Stimulated activated CD8-positive, alpha-beta memory T cell treated with anti-CD3 and anti-CD28 coated beads, Interleukin-12 subunit alpha, Interleukin-12 subunit beta, amount 100 ng/mL, for 4 hours (primary cell): ENCODE measurements around the gene SLC20A1.
"Not testable (repeated sequence)": the region's sequence is repeated elsewhere in the genome, so short reads cannot be mapped to it uniquely, and the experiment has no call there.

ENCODE experiments used
- DNase-seq: peaks from one replicate; pipeline ENCODE4 v3.0.0-alpha.2; 2020; ENCODE audit warnings: low read depth

Gene SLC20A1

GRCh38 chr2:112646791-112647689 lies 1.3 kb downstream of the SLC20A1 start:
- DNase-seq, result no peak

GRCh38 chr2:112648081-112648480 lies 2.3 kb downstream of the SLC20A1 start:
- DNase-seq, result no peak

- DNase-seq, result no peak
These were observed 10.9 kb downstream of the SLC20A1 start for GRCh38 chr2:112656679-112657078.

- no peak for DNase-seq
These were observed 12.6 kb downstream of the SLC20A1 start for GRCh38 chr2:112658301-112658700.

GRCh38 chr2:112658839-112659667 lies 13.3 kb downstream of the SLC20A1 start:
- DNase-seq, result no peak

- no peak for DNase-seq
These were observed 14.4 kb downstream of the SLC20A1 start for GRCh38 chr2:112660138-112660537.

GRCh38 chr2:112661656-112662305 lies 16.0 kb downstream of the SLC20A1 start:
- DNase-seq, result no peak

GRCh38 chr2:112662704-112663103 lies 17.0 kb downstream of the SLC20A1 start:
- no peak for DNase-seq

- DNase-seq, result no peak
These were observed 18.9 kb downstream of the SLC20A1 start for GRCh38 chr2:112664689-112665088.

GRCh38 chr2:112665113-112665780 lies 19.5 kb downstream of the SLC20A1 start:
- DNase-seq, result no peak

- DNase-seq, result no peak
These were observed 21.0 kb downstream of the SLC20A1 start for GRCh38 chr2:112666761-112667122.

- not testable (repeated sequence) for DNase-seq
These were observed 21.8 kb downstream of the SLC20A1 start for GRCh38 chr2:112667540-112667939.

GRCh38 chr2:112669667-112670066 lies 23.9 kb downstream of the SLC20A1 start:
- no peak for DNase-seq

- DNase-seq, result no peak
These were observed 24.7 kb downstream of the SLC20A1 start for GRCh38 chr2:112670252-112671022.

- DNase-seq, result no peak
These were observed 26.1 kb downstream of the SLC20A1 start for GRCh38 chr2:112671801-112672200.

GRCh38 chr2:112673008-112673407 lies 27.3 kb downstream of the SLC20A1 start:
- no peak for DNase-seq

GRCh38 chr2:112674229-112674628 lies 28.5 kb downstream of the SLC20A1 start:
- no peak for DNase-seq

GRCh38 chr2:112679484-112679883 lies 33.7 kb downstream of the SLC20A1 start:
- DNase-seq, result no peak

GRCh38 chr2:112680666-112681101 lies 34.9 kb downstream of the SLC20A1 start:
- no peak for DNase-seq

- no peak for DNase-seq
These were observed 36.4 kb downstream of the SLC20A1 start for GRCh38 chr2:112682101-112682500.
